Neural crest cell (in vitro differentiated cells): Measurements from ENCODE around the gene POLN. TPM values are rescaled to one million over a fixed set of nuclear protein-coding genes. Genes with fewer than 3 reads are reported as not detected.
"Not testable (repeated sequence)": the region's sequence is repeated elsewhere in the genome, so short reads cannot be mapped to it uniquely, and the experiment has no call there.

ENCODE experiments used
- DNase-seq: peaks from one replicate; pipeline ENCODE4 v3.0.0; 2021; ENCODE audit warnings: low read depth, mixed read lengths, low spot score
- H3K27ac Mint-ChIP-seq: one replicate; pipeline ENCODE4 v1.8.0; 2021; ENCODE audit warnings: mild to moderate bottlenecking, mixed read lengths; ENCODE audit not compliant: unreplicated experiment
- H3K27me3 Mint-ChIP-seq: 2 replicates; pipeline ENCODE4 v1.8.0; 2021; ENCODE audit warnings: low read depth, mild to moderate bottlenecking, mixed read lengths
- H3K36me3 Mint-ChIP-seq: 2 replicates; pipeline ENCODE4 v1.8.0; 2021; ENCODE audit warnings: low read depth, mild to moderate bottlenecking, mixed read lengths
- H3K4me1 Mint-ChIP-seq: 2 replicates; pipeline ENCODE4 v1.8.0; 2021; ENCODE audit warnings: mixed read lengths
- H3K4me3 Mint-ChIP-seq: one replicate; pipeline ENCODE4 v1.8.0; 2021; ENCODE audit warnings: mild to moderate bottlenecking, mixed read lengths
- H3K9me3 Mint-ChIP-seq: 2 replicates; pipeline ENCODE4 v1.8.0; 2021; ENCODE audit warnings: mixed read lengths
- total RNA-seq: library from RNA; stranded (reverse); gene quantifications from 2 replicates; pipeline ENCODE4 v1.2.1, GENCODE V29; 2021
- TF ChIP-seq, protein P1 (sequence below): fragments of 200-600 bp; sonication (generic); conservative IDR thresholded peaks from 2 replicates; pipeline ENCODE4 v1.5.0; 2021; ENCODE audit warnings: antibody characterized with exemption, mild to moderate bottlenecking

POLN gene
- total RNA-seq, 1 donor from 2014 or later, result 5.6 TPM

DNA sequence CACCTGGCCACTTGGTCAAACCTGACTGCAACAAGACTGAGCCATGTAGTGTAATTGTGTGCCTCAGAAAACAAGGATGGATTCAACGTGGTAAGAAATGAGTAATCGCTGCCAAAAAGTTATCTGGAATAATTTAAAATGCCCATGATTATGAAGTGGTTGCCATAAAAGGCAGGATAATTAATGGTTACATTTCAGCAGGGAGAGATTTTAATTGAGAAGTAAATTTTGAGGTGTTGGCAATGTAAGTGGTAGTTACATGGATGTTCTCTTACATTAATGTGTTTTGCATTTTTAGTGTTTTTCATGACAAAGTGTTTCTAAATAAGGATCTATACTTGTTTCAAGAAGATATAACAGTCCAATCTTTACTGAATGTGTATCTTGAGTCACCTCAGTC is 15.7 kb downstream of the POLN start:
- no peaks in the 10 kb centered on the region for H3K4me1 Mint-ChIP-seq
- DNase-seq, result no peak
- no peaks in the 10 kb centered on the region for H3K36me3 Mint-ChIP-seq
- H3K9me3 Mint-ChIP-seq, result no peaks in the 10 kb centered on the region
- no peaks in the 10 kb centered on the region for H3K27me3 Mint-ChIP-seq
- no peak overlapping the region for H3K4me3 Mint-ChIP-seq
- H3K27ac Mint-ChIP-seq, result no peak overlapping the region
- TF ChIP-seq, protein P1, sequence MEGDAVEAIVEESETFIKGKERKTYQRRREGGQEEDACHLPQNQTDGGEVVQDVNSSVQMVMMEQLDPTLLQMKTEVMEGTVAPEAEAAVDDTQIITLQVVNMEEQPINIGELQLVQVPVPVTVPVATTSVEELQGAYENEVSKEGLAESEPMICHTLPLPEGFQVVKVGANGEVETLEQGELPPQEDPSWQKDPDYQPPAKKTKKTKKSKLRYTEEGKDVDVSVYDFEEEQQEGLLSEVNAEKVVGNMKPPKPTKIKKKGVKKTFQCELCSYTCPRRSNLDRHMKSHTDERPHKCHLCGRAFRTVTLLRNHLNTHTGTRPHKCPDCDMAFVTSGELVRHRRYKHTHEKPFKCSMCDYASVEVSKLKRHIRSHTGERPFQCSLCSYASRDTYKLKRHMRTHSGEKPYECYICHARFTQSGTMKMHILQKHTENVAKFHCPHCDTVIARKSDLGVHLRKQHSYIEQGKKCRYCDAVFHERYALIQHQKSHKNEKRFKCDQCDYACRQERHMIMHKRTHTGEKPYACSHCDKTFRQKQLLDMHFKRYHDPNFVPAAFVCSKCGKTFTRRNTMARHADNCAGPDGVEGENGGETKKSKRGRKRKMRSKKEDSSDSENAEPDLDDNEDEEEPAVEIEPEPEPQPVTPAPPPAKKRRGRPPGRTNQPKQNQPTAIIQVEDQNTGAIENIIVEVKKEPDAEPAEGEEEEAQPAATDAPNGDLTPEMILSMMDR, result no peak

DNA sequence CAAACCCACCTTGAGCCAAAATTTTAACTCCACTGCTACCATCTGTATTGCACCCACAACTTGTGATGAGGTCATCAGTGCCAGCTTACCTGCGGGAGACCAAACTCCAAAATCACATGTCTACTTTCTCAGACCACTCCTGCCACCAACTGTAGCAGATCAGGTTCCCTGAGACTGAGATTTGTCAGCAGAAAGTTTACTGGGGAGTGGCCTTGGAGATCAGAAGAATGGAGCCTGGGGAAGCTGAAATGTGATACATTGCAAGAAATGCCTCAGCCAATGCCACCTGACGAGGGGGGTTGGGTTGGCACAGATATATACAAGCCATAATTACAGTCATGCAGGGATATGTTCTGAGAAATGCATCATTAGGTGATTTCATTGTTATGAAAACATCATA is 19.1 kb downstream of the POLN start:
- Mint-ChIP-seq H3K4me3 (no peak overlapping the region), H3K4me1 (peaks cover 4% of the 10 kb centered on the region), H3K27ac (no peak overlapping the region), H3K27me3 (no peaks in the 10 kb centered on the region), H3K9me3 (no peaks in the 10 kb centered on the region), H3K36me3 (no peaks in the 10 kb centered on the region)
- DNase-seq, result no peak
- TF ChIP-seq, protein P1, result no peak

DNA sequence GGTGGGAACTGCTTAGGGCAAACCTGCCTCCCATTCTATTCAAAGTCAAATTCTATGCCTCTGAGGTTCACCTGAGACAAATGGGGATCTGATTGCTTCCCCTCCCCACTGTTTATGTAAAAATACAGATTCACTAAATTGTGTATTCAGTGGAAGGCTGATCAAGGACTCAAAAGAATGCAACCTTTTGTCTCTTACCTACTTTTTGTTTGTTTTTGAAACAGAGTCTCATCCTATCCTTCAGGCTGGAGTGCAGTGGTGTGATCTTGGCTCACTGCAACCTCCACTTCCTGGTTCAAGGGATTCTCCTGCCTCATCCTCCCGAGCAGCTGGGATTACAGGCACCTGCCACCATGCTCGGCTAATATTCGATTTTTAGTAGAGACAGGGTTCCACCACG is 20.5 kb downstream of the POLN start:
- not testable (repeated sequence) for H3K9me3 Mint-ChIP-seq, H3K27me3 Mint-ChIP-seq, H3K4me1 Mint-ChIP-seq, H3K4me3 Mint-ChIP-seq, DNase-seq, H3K27ac Mint-ChIP-seq, H3K36me3 Mint-ChIP-seq

DNA sequence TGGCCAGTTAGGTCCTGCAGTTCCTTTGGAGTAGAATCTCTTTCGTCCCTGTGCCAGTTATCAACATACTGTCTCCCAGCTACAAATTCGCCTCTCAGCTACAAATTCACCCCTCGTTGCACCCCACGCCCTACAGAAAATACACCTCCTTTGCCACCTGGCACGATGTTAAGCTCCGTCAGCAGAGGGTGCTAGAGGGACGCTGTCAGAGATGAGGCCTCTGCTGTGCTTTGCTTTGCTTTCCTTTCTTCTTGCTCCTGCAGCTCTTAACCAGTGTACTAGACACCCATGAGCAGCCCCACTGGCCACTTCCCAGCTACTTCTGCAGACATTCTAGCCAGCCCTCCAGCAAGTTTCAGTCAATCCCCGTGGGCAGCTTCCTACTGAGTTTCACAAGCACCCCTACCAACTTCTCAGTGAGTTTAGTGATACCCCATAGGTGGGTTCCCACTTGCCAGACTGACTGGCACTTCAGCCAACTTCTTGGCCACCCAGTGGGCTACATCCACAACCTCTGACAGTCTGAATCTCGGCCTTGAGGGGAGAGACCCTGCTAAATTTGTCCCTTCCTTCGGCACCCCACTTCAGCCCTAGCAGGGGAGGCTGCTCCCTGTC is 21.8 kb downstream of the POLN start:
- TF ChIP-seq, protein P1, result peak; percentile 91
- no peaks in the 10 kb centered on the region for H3K27me3 Mint-ChIP-seq
- H3K4me1 Mint-ChIP-seq, result peaks cover 4% of the 10 kb centered on the region
- H3K27ac Mint-ChIP-seq, result no peak overlapping the region
- no peak overlapping the region for H3K4me3 Mint-ChIP-seq
- H3K9me3 Mint-ChIP-seq, result no peaks in the 10 kb centered on the region
- H3K36me3 Mint-ChIP-seq, result no peaks in the 10 kb centered on the region
- peak; percentile 76 for DNase-seq

DNA sequence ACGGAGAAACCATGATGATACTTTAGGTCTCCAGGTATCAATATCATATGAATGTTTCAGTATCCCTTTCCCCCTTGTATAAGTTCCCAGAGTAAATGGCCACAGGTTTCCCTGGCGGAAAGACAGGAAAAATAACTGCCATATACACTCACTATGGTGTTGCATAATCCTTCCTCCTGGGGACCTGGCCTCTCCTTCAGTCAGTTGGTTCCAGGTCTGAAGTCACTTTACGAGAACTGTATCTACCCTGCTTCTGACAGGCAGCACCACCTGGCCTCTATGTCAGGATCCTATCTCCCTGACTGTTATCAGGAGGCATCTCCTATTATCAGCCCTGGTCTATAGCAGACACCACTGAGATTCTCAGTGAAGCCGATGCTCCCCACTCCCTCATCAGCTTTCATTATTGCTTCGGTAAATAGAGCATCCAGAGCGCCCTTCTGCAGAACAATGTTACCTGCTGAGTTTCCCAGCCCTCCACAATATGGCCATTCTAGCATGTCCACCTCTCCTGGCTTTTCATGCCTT is 22.6 kb downstream of the POLN start:
- Mint-ChIP-seq H3K4me3 (no peak overlapping the region), H3K4me1 (peaks cover 4% of the 10 kb centered on the region), H3K9me3 (no peaks in the 10 kb centered on the region), H3K27ac (no peak overlapping the region), H3K36me3 (no peaks in the 10 kb centered on the region), H3K27me3 (no peaks in the 10 kb centered on the region)
- DNase-seq, result no peak
- TF ChIP-seq, protein P1, result no peak

DNA sequence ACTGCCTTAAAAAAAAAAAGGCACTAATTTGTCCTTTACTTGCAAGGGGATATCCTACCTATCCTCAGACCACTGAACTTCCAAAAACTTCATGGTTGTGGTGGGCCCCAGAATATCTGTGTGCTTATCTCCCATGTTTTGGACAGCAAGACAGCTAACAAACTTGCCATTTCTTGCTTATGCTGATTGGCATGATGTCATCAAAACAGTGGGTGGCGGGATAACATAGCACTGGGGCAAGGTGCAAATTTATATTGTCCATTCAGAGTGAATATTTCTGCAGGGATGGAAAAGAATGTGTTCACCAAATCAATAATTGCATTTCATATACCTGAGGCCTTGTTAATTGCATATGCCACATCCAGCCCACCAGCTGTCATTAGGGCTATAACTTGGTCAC is 23.5 kb downstream of the POLN start:
- H3K4me1 Mint-ChIP-seq, result peaks cover 4% of the 10 kb centered on the region

More for the DNA sequence above, 23.5 kb downstream of the POLN start:
- Mint-ChIP-seq H3K4me3 (no peak overlapping the region), H3K27me3 (no peaks in the 10 kb centered on the region), H3K9me3 (no peaks in the 10 kb centered on the region), H3K36me3 (no peaks in the 10 kb centered on the region), H3K27ac (no peak overlapping the region)
- DNase-seq, result no peak
- TF ChIP-seq, protein P1, result no peak
